ENCODE measurements around the gene TFPT.
"Not testable (repeated sequence)": the region's sequence is repeated elsewhere in the genome, so short reads cannot be mapped to it uniquely, and the experiment has no call there.

TFPT gene

GRCh38 chr19:54114340-54115108 is 933 bp downstream of the TFPT start:
- DNase-seq = peak; percentile 66

- DNase-seq = no peak
Observed at GRCh38 chr19:54109651-54110050, 5.8 kb downstream of the TFPT start.

DNA sequence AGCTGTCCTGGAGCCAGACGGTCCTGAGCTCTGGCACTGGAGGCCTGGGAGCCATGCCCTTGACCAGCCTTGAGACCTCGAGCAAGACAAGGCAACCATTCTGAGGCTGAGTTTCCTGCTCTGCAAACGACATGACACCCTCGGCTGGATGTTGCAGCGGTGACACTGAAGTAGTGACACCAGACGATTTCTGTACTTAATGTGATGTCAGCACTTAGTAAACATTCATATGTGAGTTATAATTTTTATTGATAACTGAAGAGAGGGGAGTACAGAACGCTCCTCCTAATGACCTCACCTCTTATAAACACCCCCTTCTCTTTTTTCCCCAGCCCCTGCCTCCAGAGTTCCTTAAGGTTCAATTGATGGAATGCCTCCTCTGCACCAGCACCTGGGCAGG is 7.0 kb downstream of the TFPT start:
- no peak for DNase-seq

- no peak for DNase-seq
Observed at GRCh38 chr19:54107876-54108490, 7.5 kb downstream of the TFPT start.

- DNase-seq = no peak
Observed at GRCh38 chr19:54106716-54107115, 8.7 kb downstream of the TFPT start.

GRCh38 chr19:54105796-54106195 is 9.7 kb downstream of the TFPT start:
- no peak for DNase-seq

GRCh38 chr19:54104998-54105715 is 10.3 kb downstream of the TFPT start:
- no peak for DNase-seq

DNA sequence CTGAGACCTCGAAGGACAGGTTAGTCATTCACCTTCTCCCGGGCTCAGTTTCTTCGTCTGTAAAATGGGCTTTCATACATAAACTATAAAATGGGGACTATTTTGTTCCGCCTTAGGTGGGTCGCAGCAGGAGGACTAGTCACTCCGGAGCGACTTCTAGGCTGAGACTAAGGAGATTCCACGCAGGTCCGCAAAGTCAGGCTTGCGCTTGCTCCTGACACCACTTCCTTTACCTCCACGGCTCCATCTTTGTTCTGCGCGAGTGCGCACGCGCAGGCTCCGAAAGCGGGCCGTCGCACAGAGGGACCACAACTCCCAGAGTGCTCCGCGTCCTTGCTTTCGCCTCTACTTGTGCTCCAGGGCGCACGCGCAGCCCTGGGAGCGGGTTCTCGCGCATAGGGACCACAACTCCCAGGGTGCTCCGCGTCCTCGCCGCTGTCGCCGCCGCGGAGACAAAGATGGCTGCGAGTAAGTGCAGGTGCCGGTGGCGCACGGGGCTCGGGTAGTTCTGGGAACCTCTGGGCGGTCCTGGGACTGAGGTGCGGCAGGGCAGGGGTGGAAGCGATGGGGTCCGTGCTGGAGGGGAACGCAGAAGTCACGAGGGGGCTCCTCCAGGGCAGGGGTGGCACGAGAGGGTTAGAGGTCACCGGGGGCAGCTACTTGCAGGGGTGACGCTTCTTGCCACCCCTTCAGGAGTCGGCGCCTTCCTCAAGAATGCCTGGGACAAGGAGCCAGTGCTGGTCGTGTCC is 12.9 kb downstream of the TFPT start, which contains the start of gene NDUFA3:
TSS of gene NDUFA3 (plus strand) at position 435 of the 749 bp plus-strand sequence. CDS start at position 459, 24 bp downstream.
- peak; percentile 97 for DNase-seq

DNA sequence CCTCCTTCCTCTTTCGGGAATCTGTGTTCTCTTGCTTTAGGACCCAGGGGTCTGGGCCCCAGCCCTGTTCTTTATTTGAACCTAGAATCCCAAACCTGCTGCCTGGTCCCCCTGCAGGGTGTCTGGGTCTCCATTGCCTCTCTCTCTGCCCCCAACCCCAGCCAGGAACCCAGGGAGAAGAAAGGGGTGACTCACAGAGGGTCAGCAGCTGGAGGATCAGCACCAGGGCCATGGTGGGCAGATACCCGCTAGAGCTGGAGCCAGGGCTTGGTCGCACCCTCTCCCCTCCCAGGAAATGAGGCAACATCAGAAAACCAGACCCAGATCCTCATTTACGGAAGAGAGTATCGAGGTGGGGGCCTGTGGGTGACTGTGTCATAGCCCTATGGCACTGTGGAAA is 14.9 kb downstream of the TFPT start, which contains the start of gene OSCAR:
TSS of gene OSCAR (minus strand) at position 243 of the 400 bp plus-strand sequence. CDS start at position 232, 11 bp downstream.
- no peak for DNase-seq

GRCh38 chr19:54099903-54100255 is 15.6 kb downstream of the TFPT start:
- DNase-seq = not testable (repeated sequence)

GRCh38 chr19:54099190-54099902 is 16.1 kb downstream of the TFPT start:
- no peak for DNase-seq

DNA sequence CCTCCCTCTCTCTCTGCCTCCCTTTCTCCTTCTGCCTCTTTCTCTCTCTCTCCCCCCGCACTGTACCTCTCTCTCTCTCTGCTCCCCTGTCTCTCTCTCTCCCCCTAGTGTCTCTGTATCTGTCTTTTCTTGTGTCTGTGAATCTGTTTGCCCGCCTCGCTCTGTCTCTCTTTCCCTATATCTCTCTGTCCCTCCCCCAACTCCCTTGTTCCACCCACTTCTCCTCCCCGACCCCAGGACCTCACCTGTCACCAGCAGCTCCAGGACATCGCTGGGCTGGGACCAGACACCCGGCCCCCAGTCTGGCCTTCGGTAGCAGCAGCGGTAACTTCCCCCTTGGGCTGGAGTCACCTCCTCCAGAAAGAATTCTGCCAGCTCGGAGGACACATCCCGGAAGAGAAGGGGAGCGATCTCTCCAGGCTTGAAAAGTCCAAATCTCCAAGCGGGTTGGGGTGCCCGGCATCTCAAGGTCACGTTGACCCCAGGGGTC is 18.8 kb downstream of the TFPT start:
- DNase-seq = peak; percentile 28

- DNase-seq = peak; percentile 72
Observed at GRCh38 chr19:54095859-54096616, 19.4 kb downstream of the TFPT start.

DNA sequence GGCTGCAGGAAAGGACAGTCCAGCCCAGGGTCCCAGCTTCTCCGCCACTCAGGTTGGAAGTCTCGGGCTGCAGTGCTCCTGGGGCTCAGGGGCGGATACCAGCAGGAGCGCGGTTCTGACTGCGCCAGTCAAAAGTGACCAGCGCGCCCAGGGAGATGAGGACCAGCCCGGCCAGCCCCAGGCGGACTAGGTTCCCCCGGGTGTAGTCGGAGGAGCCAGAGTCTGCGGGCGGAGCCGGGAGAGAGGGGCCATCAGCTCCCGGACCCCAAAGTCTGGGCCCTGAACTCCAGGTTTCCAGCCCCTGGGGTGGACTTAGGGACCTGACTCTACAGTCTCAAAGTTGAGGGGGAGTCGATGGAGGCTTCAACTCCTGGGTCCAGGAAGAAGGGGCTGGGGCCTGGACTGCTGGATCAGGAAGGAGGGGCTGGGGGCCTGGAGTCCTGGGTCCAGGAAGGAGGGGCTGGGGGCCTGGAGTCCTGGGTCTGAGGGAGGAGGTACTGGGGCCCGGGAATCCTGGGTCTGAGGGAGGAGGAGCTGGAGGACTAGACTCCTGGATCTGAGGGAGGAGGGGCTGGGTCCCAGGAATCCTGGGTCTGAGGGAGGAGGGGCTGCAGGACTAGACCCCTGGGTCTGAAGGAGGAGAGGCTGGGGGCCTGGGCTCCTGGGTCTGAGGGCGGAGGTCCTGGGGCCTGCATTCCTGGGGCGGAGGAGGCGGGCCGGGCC is 20.2 kb downstream of the TFPT start:
- DNase-seq = no peak

- DNase-seq = no peak
Observed at GRCh38 chr19:54094426-54095000, 20.9 kb downstream of the TFPT start.

GRCh38 chr19:54084410-54084809 is 31.0 kb downstream of the TFPT start:
- no peak for DNase-seq

DNA sequence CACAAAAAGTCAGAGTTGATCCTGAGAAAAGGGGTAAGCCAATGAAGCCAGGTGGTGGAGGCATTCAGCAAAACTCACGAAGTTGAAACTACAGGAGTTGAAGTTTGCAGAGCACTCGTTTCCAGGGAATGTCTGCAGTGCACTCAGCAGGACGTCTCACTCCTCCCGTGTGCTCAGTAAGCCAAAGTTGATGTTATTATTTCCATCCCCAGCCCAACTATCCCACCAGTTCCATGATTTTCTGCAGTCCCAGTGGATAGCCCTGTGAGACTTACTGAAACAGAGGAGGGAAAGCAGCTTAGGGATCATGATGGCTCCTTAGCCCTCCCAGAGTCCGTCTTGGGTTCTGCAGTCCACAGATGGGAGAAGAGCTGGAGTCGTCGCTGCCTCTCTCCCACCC is 34.4 kb downstream of the TFPT start, which contains the start of gene TARM1:
TSS of gene TARM1 (minus strand) at position 334 of the 400 bp plus-strand sequence. CDS start at position 309, 25 bp downstream.
- DNase-seq = no peak

DNA sequence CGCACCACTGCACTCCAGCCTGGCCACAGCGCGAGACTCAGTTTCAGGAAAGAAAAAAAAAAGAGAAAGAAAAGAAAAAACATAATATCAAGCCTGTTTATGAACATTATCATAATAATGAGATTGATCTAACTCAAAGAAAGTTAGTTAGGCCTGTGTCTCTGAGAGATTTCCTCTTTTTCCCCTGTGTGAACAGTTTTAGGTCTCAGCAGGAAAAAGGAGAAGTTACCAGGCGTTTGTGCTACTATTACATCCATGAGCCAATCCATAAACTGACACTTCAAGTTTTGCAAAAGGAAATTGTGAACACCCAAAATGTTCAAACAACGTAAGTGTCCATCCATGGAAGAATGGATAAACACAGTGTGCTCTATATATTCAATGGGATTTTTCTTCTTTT is 38.1 kb downstream of the TFPT start:
- DNase-seq = no peak

GRCh38 chr19:54074851-54075250 is 40.6 kb downstream of the TFPT start:
- no peak for DNase-seq

DNA sequence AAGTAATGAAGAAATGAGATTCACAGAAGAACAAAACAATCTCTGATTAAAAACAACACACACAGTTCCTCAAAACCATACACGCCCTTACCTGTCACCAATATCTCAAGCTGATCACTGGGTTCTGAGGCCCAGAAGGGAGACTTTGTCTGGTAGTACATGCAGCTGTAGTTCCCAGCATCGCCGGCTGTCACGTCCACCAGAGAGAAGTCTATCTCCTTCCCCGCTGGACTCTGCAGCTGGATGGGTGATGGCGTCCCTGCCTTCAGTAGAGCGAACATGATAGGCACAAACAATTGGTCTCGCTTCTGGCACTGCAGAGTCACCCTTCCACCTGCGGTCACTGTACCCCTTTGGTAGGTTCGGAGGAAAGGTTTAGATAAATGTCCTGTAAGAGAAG is 41.6 kb downstream of the TFPT start:
- no peak for DNase-seq
